HG03432 (cell line): Measurements from ENCODE around the gene CYGB.

Source experiments
- ATAC-seq: cut with Tn5 transposase; IDR thresholded peaks from one replicate; pipeline ENCODE4 v1.9.1; 2021; ENCODE audit warnings: mild to moderate bottlenecking, moderate library complexity; ENCODE audit not compliant: unreplicated experiment

CYGB gene

GRCh38 chr17:76537578-76538280 lies at the start of gene CYGB:
CYGB (minus strand) TSS chr17:76537709; CDS start chr17:76537542, 167 bp downstream.
- ATAC-seq, result no peak

DNA sequence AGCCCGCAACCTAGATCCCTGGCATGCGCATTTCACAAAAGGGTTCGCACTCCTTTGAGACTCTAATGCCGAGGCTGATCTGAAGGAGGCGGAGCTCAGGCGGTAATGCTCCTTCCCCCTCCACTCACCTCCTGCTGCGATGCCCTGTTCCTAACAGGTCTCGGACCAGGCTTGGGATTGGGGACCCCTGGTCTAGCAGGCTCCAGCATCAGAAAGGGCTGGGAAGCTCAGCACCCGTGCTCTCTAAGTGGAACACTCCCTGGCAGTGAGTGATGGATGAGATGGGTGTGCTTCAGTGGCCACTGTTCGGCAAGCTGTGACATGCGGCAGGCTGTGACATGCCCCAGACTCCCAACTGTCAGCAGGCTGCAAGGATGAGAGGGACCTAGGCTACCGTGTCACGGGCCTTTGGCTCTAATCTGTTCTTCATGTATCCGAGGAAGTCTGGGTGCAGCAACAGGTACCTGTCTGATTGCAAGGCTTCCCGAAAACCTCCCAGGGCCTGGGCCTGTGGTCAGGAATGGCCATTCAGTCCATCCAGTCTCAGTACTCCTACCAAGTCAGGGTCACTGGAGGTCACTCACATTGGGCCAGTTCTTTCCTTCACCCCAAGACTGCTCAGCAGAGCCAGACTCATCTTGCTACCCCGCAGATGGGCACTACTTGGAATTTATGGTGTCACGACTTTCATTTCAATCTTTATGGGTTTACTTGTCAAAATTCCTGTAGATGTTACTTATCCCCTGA lies 49.4 kb upstream of the CYGB start:
- ATAC-seq, result no peak

GRCh38 chr17:76585649-76586593 lies 48.4 kb upstream of the CYGB start, which contains the start of gene ST6GALNAC2:
ST6GALNAC2 (minus strand) TSS chr17:76585860; CDS start chr17:76585808, 52 bp downstream.
- no peak for ATAC-seq

DNA sequence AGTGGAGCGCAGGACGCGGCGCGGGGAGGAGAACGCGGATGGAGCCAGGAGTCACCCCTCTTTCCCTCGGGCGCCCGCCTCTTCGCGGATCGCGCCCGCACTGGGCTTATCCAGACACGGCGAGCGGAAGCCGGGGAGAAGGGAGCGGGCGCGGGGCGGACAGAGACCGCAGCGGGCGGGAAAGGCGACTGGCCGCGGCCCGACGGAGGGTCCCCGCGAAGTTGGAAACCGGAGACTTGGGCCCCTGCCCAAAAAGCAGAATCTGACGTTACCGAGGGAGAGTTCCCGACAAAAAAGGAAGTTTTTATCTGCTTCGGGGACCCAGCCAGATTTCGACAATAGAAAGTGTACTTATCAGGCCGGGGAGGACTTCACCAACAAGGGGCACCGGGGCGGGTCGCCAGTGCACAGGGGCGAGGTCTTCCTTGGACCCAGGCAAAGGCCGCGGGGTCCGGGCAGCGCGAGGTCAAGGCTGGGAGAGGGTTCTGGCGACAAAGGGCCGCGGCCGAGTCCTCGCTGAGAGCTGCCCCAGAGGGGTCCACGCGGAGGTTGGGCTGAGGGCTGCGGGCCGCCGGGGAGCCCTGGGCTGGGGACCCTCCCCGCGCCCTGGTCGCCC lies 47.6 kb upstream of the CYGB start:
- no peak for ATAC-seq

GRCh38 chr17:76584427-76585032 lies 47.0 kb upstream of the CYGB start:
- ATAC-seq, result no peak

DNA sequence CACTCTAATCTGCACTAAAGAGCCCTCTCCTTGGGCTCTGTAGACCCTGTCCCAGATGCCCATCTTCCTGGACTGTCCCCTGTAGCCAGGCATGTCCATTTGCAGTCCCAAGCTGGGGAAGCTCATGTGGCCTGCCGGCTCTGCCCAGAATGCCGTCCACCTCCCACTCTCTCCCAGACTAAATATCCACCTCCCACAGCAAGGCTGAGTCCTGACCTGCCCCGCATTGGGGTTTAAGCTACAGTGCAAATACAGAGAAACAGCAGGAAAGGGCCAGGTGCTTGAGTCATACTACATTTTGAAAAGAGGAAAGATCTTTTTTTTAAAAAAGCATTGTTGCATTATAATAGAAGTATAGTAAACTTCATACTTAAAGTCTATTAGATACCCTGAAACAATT lies 45.2 kb upstream of the CYGB start:
- no peak for ATAC-seq

- ATAC-seq, result no peak
Observed at GRCh38 chr17:76581515-76581914, 44.0 kb upstream of the CYGB start.

GRCh38 chr17:76579281-76579680 lies 41.8 kb upstream of the CYGB start:
- no peak for ATAC-seq

- ATAC-seq, result no peak
Observed at GRCh38 chr17:76578376-76578775, 40.9 kb upstream of the CYGB start.

DNA sequence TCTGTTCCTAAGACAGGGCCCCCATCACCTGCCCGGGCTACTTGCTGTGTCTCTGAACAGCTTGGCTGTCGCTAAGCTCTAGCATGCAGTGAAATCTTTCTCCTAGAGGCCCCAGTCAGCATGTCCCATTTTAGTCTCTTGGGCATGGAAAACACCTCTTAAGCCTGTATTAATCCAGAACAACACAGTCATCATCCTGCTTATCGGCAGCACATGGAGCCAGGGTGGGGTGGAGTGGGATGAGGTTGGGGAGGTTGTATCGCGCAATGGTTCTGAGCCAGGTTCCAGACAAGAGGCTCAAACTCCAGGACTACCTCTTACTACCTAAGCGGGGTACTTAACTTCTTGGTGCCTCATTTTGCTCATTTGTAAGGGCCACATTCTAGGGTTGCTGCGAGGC lies 40.4 kb upstream of the CYGB start:
- no peak for ATAC-seq

GRCh38 chr17:76576189-76576588 lies 38.7 kb upstream of the CYGB start:
- no peak for ATAC-seq

DNA sequence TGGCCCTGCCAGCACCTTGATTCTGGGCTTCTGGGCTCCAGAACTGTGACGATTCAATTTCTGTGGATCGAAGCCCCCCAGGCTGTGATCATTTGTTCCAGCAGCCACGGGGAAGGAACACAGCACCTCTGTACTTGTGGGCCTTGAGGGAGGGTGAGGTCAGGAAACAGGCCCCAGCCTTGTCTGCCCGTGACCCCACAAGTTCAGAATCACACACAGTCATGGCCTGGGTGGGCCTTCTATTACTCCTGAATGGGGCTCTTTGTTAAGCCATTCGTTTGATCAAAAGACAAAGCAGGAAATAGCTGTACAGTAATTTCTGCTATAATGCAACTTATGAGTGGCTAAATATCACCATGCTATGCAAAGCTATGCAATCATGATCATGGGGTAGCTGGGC lies 38.1 kb upstream of the CYGB start:
- no peak for ATAC-seq

GRCh38 chr17:76574166-76574565 lies 36.7 kb upstream of the CYGB start:
- no peak for ATAC-seq

- ATAC-seq, result no peak
Observed at GRCh38 chr17:76573096-76573495, 35.6 kb upstream of the CYGB start.

- ATAC-seq, result no peak
Observed at GRCh38 chr17:76572201-76572910, 34.8 kb upstream of the CYGB start.

GRCh38 chr17:76570877-76571471 lies 33.5 kb upstream of the CYGB start:
- ATAC-seq, result no peak

DNA sequence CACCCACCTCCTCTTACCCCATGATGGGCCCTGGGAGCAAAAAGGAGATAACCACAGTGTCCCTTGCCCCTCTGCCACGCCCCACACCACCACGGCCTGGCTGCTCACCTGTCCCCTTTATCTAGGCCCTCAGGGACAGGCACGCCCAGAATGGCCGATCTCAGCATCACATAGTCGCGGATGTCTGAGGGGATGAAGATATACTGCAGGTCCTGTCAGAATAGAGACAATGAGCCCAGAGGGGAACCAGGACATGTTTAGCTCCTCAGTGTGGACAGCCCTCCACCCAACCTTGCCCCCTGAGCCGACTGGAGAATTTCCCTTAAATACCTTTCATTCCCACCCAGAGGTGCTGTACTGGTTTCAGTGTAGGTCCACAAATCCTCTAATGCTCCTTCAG lies 32.9 kb upstream of the CYGB start:
- ATAC-seq, result no peak

- no peak for ATAC-seq
Observed at GRCh38 chr17:76569607-76570279, 32.2 kb upstream of the CYGB start.

DNA sequence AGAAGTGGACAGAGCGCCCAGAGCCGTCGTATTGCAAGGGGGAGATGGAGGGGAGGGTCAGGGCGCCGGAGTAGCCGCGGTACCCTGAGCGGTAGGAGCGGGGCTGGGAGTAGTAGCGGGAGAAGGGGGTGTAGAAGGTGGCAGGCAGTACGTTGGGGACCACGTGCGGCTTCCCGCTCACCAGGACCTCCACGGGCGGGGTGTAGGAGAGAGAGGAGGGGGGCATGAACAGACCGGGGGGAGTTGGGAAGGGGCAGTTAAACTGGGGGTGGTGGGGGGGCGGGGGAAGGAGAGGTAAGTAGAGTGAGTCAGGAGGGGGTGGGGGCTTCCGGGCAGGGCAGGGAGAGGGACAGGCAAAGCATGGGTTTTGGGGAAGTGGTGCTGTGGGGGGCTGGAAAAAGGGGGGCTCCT lies 31.3 kb upstream of the CYGB start:
- no peak for ATAC-seq
